ENCODE results near the gene MUC3A. TPM values are rescaled to one million over a fixed set of nuclear protein-coding genes. Genes with fewer than 3 reads are reported as not detected.

MUC3A gene
- polyA plus RNA-seq, 1 donor from 2014 or later, result not detected

GRCh38 chr7:101015626-101016025 is 66.3 kb downstream of the MUC3A start:
- H3K4me1 Mint-ChIP-seq, result peaks cover 2 to 7% (median 4%) of the 10 kb centered on the region in 3 donors
- no peak overlapping the region for H3K27ac Mint-ChIP-seq
- H3K4me3 Mint-ChIP-seq, result peak overlapping the region in 1 of 4 donors; percentile 47
- H3K27me3 Mint-ChIP-seq, result peaks cover 12% of the 10 kb centered on the region
- no peaks in the 10 kb centered on the region for H3K36me3 Mint-ChIP-seq
- H3K9me3 Mint-ChIP-seq, result peaks cover 0 to 2% (median 0%) of the 10 kb centered on the region in 3 donors

DNA sequence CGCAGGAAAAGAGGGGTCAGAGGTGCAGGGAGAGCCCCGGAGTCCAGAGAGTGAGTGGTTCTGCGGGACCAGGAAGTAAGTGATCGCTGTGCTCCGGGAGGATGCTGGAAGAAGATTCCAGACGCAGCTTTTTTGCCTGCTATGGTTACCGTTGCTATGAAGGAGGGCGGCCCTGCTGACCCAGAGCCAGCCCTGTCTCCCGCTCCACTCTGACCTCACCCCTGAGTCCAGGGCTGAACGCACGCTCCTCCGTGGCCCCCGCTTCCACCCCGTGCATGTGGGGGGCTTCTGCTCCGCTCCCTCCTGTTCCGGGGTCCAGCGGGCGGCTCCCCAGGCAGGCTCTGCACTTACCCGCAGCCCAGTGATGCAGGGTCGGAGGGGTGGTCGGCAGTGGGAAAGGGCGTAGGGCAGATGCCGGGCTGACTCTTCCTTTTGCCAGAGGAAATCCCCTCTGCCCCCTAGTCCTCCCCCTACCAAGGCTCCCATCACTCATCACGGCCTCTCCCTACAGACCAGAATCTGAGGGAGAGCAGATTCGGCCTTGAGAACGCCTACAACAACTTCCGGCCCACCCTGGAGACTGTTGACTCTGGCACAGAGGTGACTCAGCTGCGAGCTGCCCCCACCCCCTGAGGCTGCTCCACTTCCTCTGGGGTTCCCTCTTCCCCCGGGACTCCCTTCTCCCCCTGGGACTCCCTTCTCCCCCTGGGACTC is 67.9 kb downstream of the MUC3A start:
- no peak overlapping the region for H3K27ac Mint-ChIP-seq
- H3K27me3 Mint-ChIP-seq, result peaks cover 18% of the 10 kb centered on the region
- H3K36me3 Mint-ChIP-seq, result no peaks in the 10 kb centered on the region

More for the DNA sequence above, 67.9 kb downstream of the MUC3A start:
- no peaks in the 10 kb centered on the region for H3K9me3 Mint-ChIP-seq
- peaks cover 2 to 7% (median 4%) of the 10 kb centered on the region in 3 donors for H3K4me1 Mint-ChIP-seq
- peak overlapping the region in 3 of 4 donors; percentile 67 to 93 (median 92) for H3K4me3 Mint-ChIP-seq

Other genes starting within 250 kb of the MUC3A start
- 48.6 TPM for gene POP7, start 243.4 kb upstream of the MUC3A start, polyA plus RNA-seq
- not detected for gene EPO, start 229.1 kb upstream of the MUC3A start, polyA plus RNA-seq
- not detected for gene ZAN, start 215.9 kb upstream of the MUC3A start, polyA plus RNA-seq
- gene EPHB4, start 122.0 kb upstream of the MUC3A start, polyA plus RNA-seq, result not detected
- gene SLC12A9, start 96.8 kb upstream of the MUC3A start, polyA plus RNA-seq, result 11.4 TPM
- gene TRIP6, start 82.1 kb upstream of the MUC3A start, polyA plus RNA-seq, result 4.6 TPM
- gene SRRT, start 74.4 kb upstream of the MUC3A start, polyA plus RNA-seq, result 79.7 TPM
- gene UFSP1, start 59.8 kb upstream of the MUC3A start, polyA plus RNA-seq, result 2.5 TPM
- not detected for gene ACHE, start 53.6 kb upstream of the MUC3A start, polyA plus RNA-seq
- gene MUC12, start 20.0 kb downstream of the MUC3A start, polyA plus RNA-seq, result not detected
- not detected for gene MUC17, start 70.5 kb downstream of the MUC3A start, polyA plus RNA-seq
- 15.0 TPM for gene TRIM56, start 135.9 kb downstream of the MUC3A start, polyA plus RNA-seq
- gene SERPINE1, start 177.6 kb downstream of the MUC3A start, polyA plus RNA-seq, result not detected
- gene AP1S1, start 204.9 kb downstream of the MUC3A start, polyA plus RNA-seq, result 8.3 TPM
- gene VGF, start 216.0 kb downstream of the MUC3A start, polyA plus RNA-seq, result not detected
- gene NAT16, start 230.8 kb downstream of the MUC3A start, polyA plus RNA-seq, result not detected